Coronary artery (tissue), 2 donors: Measurements from ENCODE around the gene TMTC1.

Experiments
- DNase-seq: peaks from one replicate; pipeline ENCODE4 v3.0.0-alpha.2; 2017; ENCODE audit warnings: low spot score
- H3K27ac ChIP-seq, 2 donors: fragments of 200-600 bp; sonication (generic); one replicate each; pipeline ENCODE4 v1.5.1; 2016 to 2019
- H3K4me3 ChIP-seq: fragments of 200-600 bp; sonication (generic); 2 replicates; pipeline ENCODE4 v1.5.1; 2016; ENCODE audit warnings: mild to moderate bottlenecking, moderate library complexity
- TF ChIP-seq, protein P1 (sequence below): fragments of 200-600 bp; sonication (generic); IDR thresholded peaks from one replicate; pipeline ENCODE4 v1.5.1; 2019; ENCODE audit warnings: antibody characterized with exemption

The TMTC1 gene

DNA sequence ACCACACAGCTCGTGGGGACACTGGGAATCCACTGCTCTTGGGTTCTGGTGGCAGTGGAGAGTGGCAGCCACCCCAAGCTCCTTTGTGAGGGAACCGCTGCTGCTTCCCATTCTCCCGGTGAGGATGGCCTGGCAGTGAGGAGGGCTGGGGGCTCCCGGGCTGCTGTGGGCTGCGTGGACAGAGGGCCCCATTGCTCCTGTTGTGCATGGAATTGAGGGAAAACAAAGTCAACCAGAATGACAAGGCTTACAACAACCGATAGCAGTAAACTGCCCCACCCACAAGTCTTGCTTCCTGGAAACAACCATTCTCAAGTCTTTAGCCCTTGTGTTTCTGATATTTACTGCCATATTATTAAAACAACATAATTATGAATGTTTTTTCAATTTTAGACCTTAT is 32.1 kb downstream of the TMTC1 start:
- Histone ChIP-seq H3K27ac (no peak overlapping the region), H3K4me3 (no peak overlapping the region)
- TF ChIP-seq, protein P1, sequence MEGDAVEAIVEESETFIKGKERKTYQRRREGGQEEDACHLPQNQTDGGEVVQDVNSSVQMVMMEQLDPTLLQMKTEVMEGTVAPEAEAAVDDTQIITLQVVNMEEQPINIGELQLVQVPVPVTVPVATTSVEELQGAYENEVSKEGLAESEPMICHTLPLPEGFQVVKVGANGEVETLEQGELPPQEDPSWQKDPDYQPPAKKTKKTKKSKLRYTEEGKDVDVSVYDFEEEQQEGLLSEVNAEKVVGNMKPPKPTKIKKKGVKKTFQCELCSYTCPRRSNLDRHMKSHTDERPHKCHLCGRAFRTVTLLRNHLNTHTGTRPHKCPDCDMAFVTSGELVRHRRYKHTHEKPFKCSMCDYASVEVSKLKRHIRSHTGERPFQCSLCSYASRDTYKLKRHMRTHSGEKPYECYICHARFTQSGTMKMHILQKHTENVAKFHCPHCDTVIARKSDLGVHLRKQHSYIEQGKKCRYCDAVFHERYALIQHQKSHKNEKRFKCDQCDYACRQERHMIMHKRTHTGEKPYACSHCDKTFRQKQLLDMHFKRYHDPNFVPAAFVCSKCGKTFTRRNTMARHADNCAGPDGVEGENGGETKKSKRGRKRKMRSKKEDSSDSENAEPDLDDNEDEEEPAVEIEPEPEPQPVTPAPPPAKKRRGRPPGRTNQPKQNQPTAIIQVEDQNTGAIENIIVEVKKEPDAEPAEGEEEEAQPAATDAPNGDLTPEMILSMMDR, result no peak
- no peak for DNase-seq

GRCh38 chr12:29750928-29751220 is 32.9 kb downstream of the TMTC1 start:
- Histone ChIP-seq H3K27ac (no peak overlapping the region), H3K4me3 (no peak overlapping the region)
- DNase-seq, result no peak
- TF ChIP-seq, protein P1, result no peak

- no peak for DNase-seq
- TF ChIP-seq, protein P1, result no peak
- H3K27ac ChIP-seq, result no peak overlapping the region
- H3K4me3 ChIP-seq, result no peak overlapping the region
Measured at GRCh38 chr12:29750131-29750927, 33.4 kb downstream of the TMTC1 start.

GRCh38 chr12:29744365-29744764 is 39.4 kb downstream of the TMTC1 start:
- Histone ChIP-seq H3K4me3 (no peak overlapping the region), H3K27ac (peak overlapping the region; percentile 5 to 52)
- TF ChIP-seq, protein P1, result no peak
- DNase-seq, result no peak

- no peak for DNase-seq
- no peak overlapping the region for H3K4me3 ChIP-seq
- peak overlapping the region; percentile 5 to 52 for H3K27ac ChIP-seq
- TF ChIP-seq, protein P1, result no peak
Measured at GRCh38 chr12:29743801-29744200, 39.9 kb downstream of the TMTC1 start.

DNA sequence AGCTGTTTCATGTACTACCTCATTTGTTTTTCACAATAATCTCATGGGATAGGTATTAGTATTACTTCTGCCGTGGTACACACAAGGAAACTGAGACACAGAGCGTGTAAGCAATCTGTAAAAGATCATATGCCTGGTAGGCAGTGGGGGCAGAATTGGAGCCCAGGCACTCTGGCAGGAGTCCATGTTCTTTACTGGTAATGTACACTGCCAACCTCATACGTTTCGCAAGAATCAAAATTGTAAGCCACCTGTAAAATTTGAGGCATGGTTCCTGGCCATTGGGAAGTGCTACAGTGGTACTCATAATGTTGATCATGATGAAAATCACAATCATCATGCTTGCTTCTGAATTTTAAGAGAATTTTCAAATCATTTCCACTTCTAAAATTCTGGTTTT is 40.7 kb downstream of the TMTC1 start:
- TF ChIP-seq, protein P1, result no peak
- H3K27ac ChIP-seq, result peak overlapping the region in 1 of 2 donors; percentile 40
- DNase-seq, result no peak

DNA sequence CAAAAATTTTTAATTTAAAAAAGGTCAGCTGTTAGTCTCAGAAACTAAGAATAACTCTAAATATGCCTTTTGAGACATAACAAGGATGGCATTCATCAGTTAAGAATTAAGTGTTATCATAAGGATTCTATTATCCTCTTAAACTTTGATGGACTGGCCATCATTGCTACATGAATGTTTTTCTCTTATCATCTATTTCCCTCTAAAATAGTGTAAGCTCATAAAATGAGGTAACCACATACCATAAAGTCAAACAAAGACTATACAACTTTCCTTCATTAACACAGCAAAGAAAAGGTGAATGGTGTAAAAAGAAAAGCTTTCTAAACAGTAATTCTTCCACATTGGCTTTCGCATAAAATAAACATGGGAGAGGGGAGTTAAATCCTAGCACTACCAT is 41.1 kb downstream of the TMTC1 start:
- DNase-seq, result no peak
- Histone ChIP-seq H3K27ac (peak overlapping the region in 1 of 2 donors; percentile 40), H3K4me3 (no peak overlapping the region)
- TF ChIP-seq, protein P1, result no peak

More for the DNA sequence above, 40.7 kb downstream of the TMTC1 start:
- no peak overlapping the region for H3K4me3 ChIP-seq
